Stomach (tissue), 9 donors: ENCODE measurements around the gene ETNK1. TPM values are rescaled to one million over a fixed set of nuclear protein-coding genes. Genes with fewer than 3 reads are reported as not detected.

Source experiments
- DNase-seq, 2 donors: peaks; one replicate each; pipeline versions ENCODE4 v3.0.0 to v3.0.0-alpha.2; 2013 to 2019
- H3K27ac ChIP-seq, 5 donors: fragments of 200-600 bp in 4 of 5; sonication (generic) in 4 of 5; one replicate each; pipeline ENCODE4 v1.5.1; 2013 to 2019; ENCODE audit warnings: mild to moderate bottlenecking in 1 of 5, moderate library complexity in 1 of 5
- H3K27me3 ChIP-seq, 3 donors: fragments of 200-600 bp; sonication (generic); one replicate each; pipeline ENCODE4 v1.5.1; 2017 to 2019; ENCODE audit warnings: mixed run types in 1 of 3
- H3K36me3 ChIP-seq, 4 donors: fragments of 200-600 bp; sonication (generic); 1 replicate in 3 of 4; 2 replicates in 1 of 4; pipeline ENCODE4 v1.5.1; 2016 to 2019
- H3K4me1 ChIP-seq, 4 donors: fragments of 200-600 bp; sonication (generic); one replicate each; pipeline ENCODE4 v1.5.1; 2016 to 2019
- H3K4me3 ChIP-seq, 4 donors: fragments of 200-600 bp; sonication (generic) in 3 of 4; one replicate each; pipeline ENCODE4 v1.5.1; 2016 to 2019; ENCODE audit warnings: mild to moderate bottlenecking in 1 of 4
- H3K9me3 ChIP-seq, 4 donors: fragments of 200-600 bp; sonication (generic); one replicate each; pipeline ENCODE4 v1.5.1; 2016 to 2019
- CTCF ChIP-seq, 7 experiments: fragments of 450-650 bp in 4 of 7; fragments of 200-600 bp in 3 of 7; sonication (generic) in 3 of 7; IDR thresholded peaks; one replicate each; pipeline ENCODE4 v1.5.1; 2016 to 2019; ENCODE audit warnings: antibody characterized with exemption in 7 of 7, control low read depth in 2 of 7, mild to moderate bottlenecking in 1 of 7
- EP300 ChIP-seq: sonication (generic); formaldehyde crosslinking; IDR thresholded peaks from one replicate; pipeline ENCODE4 v1.6.1; 2017; ENCODE audit warnings: antibody characterized with exemption
- POLR2A ChIP-seq, 4 donors: fragments of 450-650 bp; IDR thresholded peaks; one replicate each; pipeline ENCODE4 v1.6.1; 2016; ENCODE audit warnings: antibody characterized with exemption in 4 of 4, control low read depth in 2 of 4, mild to moderate bottlenecking in 1 of 4, moderate library complexity in 1 of 4
- POLR2AphosphoS5 ChIP-seq, 3 donors: sonication (generic); formaldehyde crosslinking; IDR thresholded peaks; one replicate each; pipeline ENCODE4 v1.6.1; 2016; ENCODE audit warnings: antibody characterized with exemption in 3 of 3
- WGBS, 5 donors: extraction: QIAGEN DNeasy Blood & Tissue Kit in 3 of 5; methylation state at CpG; one replicate each; pipeline versions ENCODE4 v1.1.5 to v1.1.7; 2013 to 2018; 5-methylcytosine and 5-hydroxymethylcytosine counted together
- intact Hi-C: fragments of 100-400 bp; cut with DNase I; formaldehyde crosslinking; loops from one replicate; pipeline ENCODE4 v1.15.1; 2023; ENCODE audit warnings: low total_unique reads
- polyA plus RNA-seq, 3 donors: library from polyadenylated mRNA; stranded (reverse); fragments of 200-250 nt; gene quantifications; one replicate each; pipeline ENCODE4 v1.2.3, GENCODE V29; 2013
- total RNA-seq, 5 donors: library from RNA; depleted of rRNA; stranded (reverse); fragments of >200 nt; gene quantifications; one replicate each; pipeline versions ENCODE4 v1.1.0 to v1.2.3, GENCODE V29; 2014 to 2016
- donor health status: healthy with polysubstance abuse.
- donor health status: Bipolar disorder and iron deficiency.
- donor health status: healthy.

The ETNK1 gene
- total and polyA plus RNA-seq, 8 donors: 7.5 to 168 (median 40.4) TPM

DNA sequence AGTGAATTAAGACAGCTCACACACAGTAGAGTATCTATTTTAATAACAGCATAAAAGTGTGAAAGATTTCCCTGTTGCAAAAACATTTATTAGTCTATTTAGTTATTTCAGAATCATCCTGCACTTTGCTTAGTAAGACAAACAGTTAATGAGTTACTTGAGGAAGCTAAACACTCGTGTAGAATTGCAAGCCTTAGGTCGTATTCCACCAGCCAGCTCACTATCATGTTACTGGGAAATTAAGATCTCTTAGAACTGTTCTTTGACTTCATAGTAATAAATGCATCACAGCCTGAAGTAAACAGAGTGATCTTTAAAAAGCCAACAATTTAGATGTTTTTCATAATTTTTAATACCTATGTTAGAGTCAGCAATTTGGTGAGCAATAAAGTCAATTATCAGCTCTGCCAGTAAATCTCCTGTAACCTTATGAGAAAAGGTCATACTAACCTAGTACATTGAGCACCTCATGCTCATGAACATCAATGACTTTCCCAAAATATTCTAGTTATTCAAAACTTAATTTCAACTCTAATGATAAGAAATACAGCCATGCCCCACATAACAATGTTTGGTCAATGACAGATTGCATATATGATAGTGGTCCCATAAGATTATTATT lies 26.7 kb upstream of the ETNK1 start:
- H3K27ac ChIP-seq: no peak overlapping the region
- H3K36me3 ChIP-seq: no peaks in the 10 kb centered on the region
- peak in 1 of 2 donors; percentile 14 for DNase-seq
- intact Hi-C loops: no loop called here
- no peaks in the 10 kb centered on the region for H3K9me3 ChIP-seq
- TF ChIP-seq EP300: no peak
- no peak for TF ChIP-seq POLR2A (IDR thresholded peaks at IDR 0.05)
- no peak for TF ChIP-seq CTCF (IDR thresholded peaks at IDR 0.05)
- no peak for TF ChIP-seq POLR2AphosphoS5 (IDR thresholded peaks at IDR 0.05)
- no peaks in the 10 kb centered on the region for H3K27me3 ChIP-seq
- no peak overlapping the region for H3K4me3 ChIP-seq
- no peaks in the 10 kb centered on the region for H3K4me1 ChIP-seq
- 8 to 20% (median 17%) methylated on average over 2 of the region's 2 CpGs for WGBS, 5 donors

DNA sequence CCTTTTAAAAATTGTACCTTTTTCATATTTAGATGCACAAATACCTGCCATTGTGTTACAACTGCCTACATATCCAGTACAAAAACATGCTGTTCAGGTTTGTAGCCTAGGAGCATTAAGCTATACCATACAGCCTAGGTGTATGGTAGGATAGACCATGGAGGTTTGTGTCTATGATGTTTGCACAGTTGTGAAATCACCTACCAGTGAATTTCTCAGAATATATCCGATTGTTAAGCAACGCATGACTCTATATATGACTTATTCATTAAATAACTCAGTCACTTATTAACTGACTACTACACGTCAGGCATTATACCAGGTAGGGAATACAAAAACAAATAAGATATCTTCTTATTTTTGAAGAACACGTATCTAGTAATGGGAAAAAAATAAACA lies 26.2 kb upstream of the ETNK1 start:
- H3K4me3 ChIP-seq: no peak overlapping the region
- H3K9me3 ChIP-seq: no peaks in the 10 kb centered on the region
- no peaks in the 10 kb centered on the region for H3K4me1 ChIP-seq
- no peaks in the 10 kb centered on the region for H3K36me3 ChIP-seq
- TF ChIP-seq CTCF (IDR thresholded peaks at IDR 0.05): no peak
- 52 to 73% (median 68%) methylated on average over 4 of the region's 4 CpGs for WGBS, 5 donors
- DNase-seq: peak in 1 of 2 donors; percentile 21
- no peaks in the 10 kb centered on the region for H3K27me3 ChIP-seq
- intact Hi-C loops: no loop called here
- H3K27ac ChIP-seq: no peak overlapping the region

GRCh38 chr12:22600181-22600580 lies 24.8 kb upstream of the ETNK1 start:
- intact Hi-C loops: no loop called here
- H3K27ac ChIP-seq: no peak overlapping the region
- WGBS, 5 donors: 73 to 98% (median 92%) methylated on average over 4 of the region's 4 CpGs
- no peak for DNase-seq
- no peak overlapping the region for H3K4me3 ChIP-seq
- peaks cover 0 to 5% (median 0%) of the 10 kb centered on the region in 4 donors for H3K9me3 ChIP-seq
- TF ChIP-seq POLR2AphosphoS5 (IDR thresholded peaks at IDR 0.05) (no peak), POLR2A (IDR thresholded peaks at IDR 0.05) (no peak), EP300 (no peak), CTCF (IDR thresholded peaks at IDR 0.05) (no peak)
- no peaks in the 10 kb centered on the region for H3K27me3 ChIP-seq
- H3K36me3 ChIP-seq: no peaks in the 10 kb centered on the region
- H3K4me1 ChIP-seq: no peaks in the 10 kb centered on the region

DNA sequence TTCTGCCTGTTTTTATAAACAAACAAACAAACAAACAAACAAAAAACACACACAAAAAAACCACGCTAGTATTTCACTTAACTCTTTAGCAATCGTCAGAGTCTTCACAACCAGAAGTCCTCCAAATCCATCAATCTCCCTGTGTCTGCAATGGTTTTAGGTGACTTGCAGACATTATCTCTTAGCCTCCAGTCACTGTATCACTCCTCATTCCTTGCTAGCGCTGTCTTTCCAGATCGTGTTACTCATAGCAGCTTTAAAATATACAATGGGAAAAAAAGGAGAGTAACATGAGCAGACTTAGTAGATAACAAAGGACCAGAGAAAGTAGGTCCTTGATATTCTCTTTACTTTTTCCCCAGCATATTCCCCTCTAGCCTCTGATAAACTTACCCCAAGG lies 15.5 kb upstream of the ETNK1 start:
- TF ChIP-seq POLR2AphosphoS5 (IDR thresholded peaks at IDR 0.05) (no peak), EP300 (no peak), POLR2A (IDR thresholded peaks at IDR 0.05) (no peak), CTCF (IDR thresholded peaks at IDR 0.05) (no peak)
- Histone ChIP-seq H3K9me3 (peaks cover 0 to 25% (median 22%) of the 10 kb centered on the region in 4 donors), H3K36me3 (no peaks in the 10 kb centered on the region), H3K27ac (no peak overlapping the region), H3K27me3 (no peaks in the 10 kb centered on the region), H3K4me1 (no peaks in the 10 kb centered on the region), H3K4me3 (no peak overlapping the region)
- intact Hi-C loops: no loop called here
- DNase-seq: no peak
- 47 to 66% (median 56%) methylated on average over 4 of the region's 4 CpGs for WGBS, 5 donors
